Measurements from ENCODE around the gene MPP4. TPM values are rescaled to one million over a fixed set of nuclear protein-coding genes. Genes with fewer than 3 reads are reported as not detected.

The MPP4 gene
- total RNA-seq, 1 experiment from 2014 or later = not detected

DNA sequence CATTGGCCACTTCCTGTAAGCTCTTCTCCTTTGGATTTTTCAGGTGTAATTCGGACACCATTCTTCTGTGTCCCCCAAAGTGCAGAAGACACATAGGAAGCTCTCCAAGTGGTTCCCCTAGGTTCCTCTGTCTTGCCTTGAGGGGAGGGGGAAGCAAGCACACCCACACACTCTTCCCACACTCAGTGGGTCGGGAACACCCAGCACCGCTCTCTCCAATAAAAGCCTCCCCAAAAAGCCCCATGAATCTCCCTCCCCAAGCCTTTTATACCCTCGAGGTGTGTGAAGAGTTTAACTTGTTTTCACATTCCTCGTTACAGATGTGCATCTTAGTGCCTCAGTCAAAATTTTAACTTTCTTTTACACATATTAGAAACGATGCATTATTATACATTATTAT is 45.2 kb downstream of the MPP4 start:
- CTCF ChIA-PET = no interaction called here
- Mint-ChIP-seq H3K9me3 (no peaks in the 10 kb centered on the region), H3K27ac (no peak overlapping the region), H3K36me3 (no peaks in the 10 kb centered on the region), H3K4me1 (no peaks in the 10 kb centered on the region), H3K27me3 (ENCODE audit: low read depth) (no peaks in the 10 kb centered on the region), H3K4me3 (no peak overlapping the region)
- no peak for ATAC-seq
- POLR2A ChIA-PET = no interaction called here
- TF ChIP-seq, protein P1, sequence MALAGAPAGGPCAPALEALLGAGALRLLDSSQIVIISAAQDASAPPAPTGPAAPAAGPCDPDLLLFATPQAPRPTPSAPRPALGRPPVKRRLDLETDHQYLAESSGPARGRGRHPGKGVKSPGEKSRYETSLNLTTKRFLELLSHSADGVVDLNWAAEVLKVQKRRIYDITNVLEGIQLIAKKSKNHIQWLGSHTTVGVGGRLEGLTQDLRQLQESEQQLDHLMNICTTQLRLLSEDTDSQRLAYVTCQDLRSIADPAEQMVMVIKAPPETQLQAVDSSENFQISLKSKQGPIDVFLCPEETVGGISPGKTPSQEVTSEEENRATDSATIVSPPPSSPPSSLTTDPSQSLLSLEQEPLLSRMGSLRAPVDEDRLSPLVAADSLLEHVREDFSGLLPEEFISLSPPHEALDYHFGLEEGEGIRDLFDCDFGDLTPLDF (CRISPR knock-in tag; IDR thresholded peaks at IDR 0.05) = no peak
- no peak for TF ChIP-seq JAZF1 (CRISPR knock-in tag; IDR thresholded peaks at IDR 0.05)
- no peak for TF ChIP-seq SMAD3 (CRISPR knock-in tag; IDR thresholded peaks at IDR 0.05; ENCODE audit: borderline replicate concordance)
- TF ChIP-seq, protein P2, sequence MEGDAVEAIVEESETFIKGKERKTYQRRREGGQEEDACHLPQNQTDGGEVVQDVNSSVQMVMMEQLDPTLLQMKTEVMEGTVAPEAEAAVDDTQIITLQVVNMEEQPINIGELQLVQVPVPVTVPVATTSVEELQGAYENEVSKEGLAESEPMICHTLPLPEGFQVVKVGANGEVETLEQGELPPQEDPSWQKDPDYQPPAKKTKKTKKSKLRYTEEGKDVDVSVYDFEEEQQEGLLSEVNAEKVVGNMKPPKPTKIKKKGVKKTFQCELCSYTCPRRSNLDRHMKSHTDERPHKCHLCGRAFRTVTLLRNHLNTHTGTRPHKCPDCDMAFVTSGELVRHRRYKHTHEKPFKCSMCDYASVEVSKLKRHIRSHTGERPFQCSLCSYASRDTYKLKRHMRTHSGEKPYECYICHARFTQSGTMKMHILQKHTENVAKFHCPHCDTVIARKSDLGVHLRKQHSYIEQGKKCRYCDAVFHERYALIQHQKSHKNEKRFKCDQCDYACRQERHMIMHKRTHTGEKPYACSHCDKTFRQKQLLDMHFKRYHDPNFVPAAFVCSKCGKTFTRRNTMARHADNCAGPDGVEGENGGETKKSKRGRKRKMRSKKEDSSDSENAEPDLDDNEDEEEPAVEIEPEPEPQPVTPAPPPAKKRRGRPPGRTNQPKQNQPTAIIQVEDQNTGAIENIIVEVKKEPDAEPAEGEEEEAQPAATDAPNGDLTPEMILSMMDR (IDR thresholded peaks at IDR 0.05) = no peak
- TF ChIP-seq NFATC4 (CRISPR knock-in tag; IDR thresholded peaks at IDR 0.05) = no peak
- no peak for TF ChIP-seq FOXP1 (CRISPR knock-in tag; IDR thresholded peaks at IDR 0.05; ENCODE audit: borderline replicate concordance)
- TF ChIP-seq, protein P3, sequence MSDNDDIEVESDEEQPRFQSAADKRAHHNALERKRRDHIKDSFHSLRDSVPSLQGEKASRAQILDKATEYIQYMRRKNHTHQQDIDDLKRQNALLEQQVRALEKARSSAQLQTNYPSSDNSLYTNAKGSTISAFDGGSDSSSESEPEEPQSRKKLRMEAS (CRISPR knock-in tag; IDR thresholded peaks at IDR 0.05) = no peak
- TF ChIP-seq, protein P4, sequence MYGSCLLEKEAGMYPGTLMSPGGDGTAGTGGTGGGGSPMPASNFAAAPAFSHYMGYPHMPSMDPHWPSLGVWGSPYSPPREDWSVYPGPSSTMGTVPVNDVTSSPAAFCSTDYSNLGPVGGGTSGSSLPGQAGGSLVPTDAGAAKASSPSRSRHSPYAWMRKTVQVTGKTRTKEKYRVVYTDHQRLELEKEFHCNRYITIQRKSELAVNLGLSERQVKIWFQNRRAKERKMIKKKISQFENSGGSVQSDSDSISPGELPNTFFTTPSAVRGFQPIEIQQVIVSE (CRISPR knock-in tag; IDR thresholded peaks at IDR 0.05; ENCODE audit: borderline replicate concordance) = no peak
- TF ChIP-seq TP53 (CRISPR knock-in tag; IDR thresholded peaks at IDR 0.05) = no peak
- TF ChIP-seq SOX15 (CRISPR knock-in tag; IDR thresholded peaks at IDR 0.05) = no peak
- TF ChIP-seq PRRX2 (CRISPR knock-in tag; IDR thresholded peaks at IDR 0.05) = no peak
- no peak for TF ChIP-seq KAT7 (CRISPR knock-in tag; IDR thresholded peaks at IDR 0.05; ENCODE audit: borderline replicate concordance)
- TF ChIP-seq, protein P5, sequence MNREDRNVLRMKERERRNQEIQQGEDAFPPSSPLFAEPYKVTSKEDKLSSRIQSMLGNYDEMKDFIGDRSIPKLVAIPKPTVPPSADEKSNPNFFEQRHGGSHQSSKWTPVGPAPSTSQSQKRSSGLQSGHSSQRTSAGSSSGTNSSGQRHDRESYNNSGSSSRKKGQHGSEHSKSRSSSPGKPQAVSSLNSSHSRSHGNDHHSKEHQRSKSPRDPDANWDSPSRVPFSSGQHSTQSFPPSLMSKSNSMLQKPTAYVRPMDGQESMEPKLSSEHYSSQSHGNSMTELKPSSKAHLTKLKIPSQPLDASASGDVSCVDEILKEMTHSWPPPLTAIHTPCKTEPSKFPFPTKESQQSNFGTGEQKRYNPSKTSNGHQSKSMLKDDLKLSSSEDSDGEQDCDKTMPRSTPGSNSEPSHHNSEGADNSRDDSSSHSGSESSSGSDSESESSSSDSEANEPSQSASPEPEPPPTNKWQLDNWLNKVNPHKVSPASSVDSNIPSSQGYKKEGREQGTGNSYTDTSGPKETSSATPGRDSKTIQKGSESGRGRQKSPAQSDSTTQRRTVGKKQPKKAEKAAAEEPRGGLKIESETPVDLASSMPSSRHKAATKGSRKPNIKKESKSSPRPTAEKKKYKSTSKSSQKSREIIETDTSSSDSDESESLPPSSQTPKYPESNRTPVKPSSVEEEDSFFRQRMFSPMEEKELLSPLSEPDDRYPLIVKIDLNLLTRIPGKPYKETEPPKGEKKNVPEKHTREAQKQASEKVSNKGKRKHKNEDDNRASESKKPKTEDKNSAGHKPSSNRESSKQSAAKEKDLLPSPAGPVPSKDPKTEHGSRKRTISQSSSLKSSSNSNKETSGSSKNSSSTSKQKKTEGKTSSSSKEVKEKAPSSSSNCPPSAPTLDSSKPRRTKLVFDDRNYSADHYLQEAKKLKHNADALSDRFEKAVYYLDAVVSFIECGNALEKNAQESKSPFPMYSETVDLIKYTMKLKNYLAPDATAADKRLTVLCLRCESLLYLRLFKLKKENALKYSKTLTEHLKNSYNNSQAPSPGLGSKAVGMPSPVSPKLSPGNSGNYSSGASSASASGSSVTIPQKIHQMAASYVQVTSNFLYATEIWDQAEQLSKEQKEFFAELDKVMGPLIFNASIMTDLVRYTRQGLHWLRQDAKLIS (CRISPR knock-in tag; IDR thresholded peaks at IDR 0.05; ENCODE audit: borderline replicate concordance) = no peak
- no peak for TF ChIP-seq ZNF416 (CRISPR knock-in tag; IDR thresholded peaks at IDR 0.05)
- TF ChIP-seq, protein P6, sequence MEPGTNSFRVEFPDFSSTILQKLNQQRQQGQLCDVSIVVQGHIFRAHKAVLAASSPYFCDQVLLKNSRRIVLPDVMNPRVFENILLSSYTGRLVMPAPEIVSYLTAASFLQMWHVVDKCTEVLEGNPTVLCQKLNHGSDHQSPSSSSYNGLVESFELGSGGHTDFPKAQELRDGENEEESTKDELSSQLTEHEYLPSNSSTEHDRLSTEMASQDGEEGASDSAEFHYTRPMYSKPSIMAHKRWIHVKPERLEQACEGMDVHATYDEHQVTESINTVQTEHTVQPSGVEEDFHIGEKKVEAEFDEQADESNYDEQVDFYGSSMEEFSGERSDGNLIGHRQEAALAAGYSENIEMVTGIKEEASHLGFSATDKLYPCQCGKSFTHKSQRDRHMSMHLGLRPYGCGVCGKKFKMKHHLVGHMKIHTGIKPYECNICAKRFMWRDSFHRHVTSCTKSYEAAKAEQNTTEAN (CRISPR knock-in tag; IDR thresholded peaks at IDR 0.05) = no peak
- TF ChIP-seq, protein P7, sequence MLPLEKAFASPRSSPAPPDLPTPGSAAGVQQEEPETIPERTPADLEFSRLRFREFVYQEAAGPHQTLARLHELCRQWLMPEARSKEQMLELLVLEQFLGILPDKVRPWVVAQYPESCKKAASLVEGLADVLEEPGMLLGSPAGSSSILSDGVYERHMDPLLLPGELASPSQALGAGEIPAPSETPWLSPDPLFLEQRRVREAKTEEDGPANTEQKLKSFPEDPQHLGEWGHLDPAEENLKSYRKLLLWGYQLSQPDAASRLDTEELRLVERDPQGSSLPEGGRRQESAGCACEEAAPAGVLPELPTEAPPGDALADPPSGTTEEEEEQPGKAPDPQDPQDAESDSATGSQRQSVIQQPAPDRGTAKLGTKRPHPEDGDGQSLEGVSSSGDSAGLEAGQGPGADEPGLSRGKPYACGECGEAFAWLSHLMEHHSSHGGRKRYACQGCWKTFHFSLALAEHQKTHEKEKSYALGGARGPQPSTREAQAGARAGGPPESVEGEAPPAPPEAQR (CRISPR knock-in tag; IDR thresholded peaks at IDR 0.05) = no peak
- no peak for TF ChIP-seq CREM (CRISPR knock-in tag; IDR thresholded peaks at IDR 0.05)
- TF ChIP-seq, protein P8, sequence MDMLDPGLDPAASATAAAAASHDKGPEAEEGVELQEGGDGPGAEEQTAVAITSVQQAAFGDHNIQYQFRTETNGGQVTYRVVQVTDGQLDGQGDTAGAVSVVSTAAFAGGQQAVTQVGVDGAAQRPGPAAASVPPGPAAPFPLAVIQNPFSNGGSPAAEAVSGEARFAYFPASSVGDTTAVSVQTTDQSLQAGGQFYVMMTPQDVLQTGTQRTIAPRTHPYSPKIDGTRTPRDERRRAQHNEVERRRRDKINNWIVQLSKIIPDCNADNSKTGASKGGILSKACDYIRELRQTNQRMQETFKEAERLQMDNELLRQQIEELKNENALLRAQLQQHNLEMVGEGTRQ (CRISPR knock-in tag; IDR thresholded peaks at IDR 0.05) = no peak
- no peak for DNase-seq (ENCODE audit: low spot score)

Data from WTC11 (cell line).